K562 (cell line): ENCODE results near the gene FGR. TPM values are rescaled to one million over a fixed set of nuclear protein-coding genes. Genes with fewer than 3 reads are reported as not detected.

Source experiments
- BHLHE40 ChIP-seq: IDR thresholded peaks from 2 replicates; pipeline ENCODE4 v1.6.1; 2011; ENCODE audit warnings: low read length, improper control_type of control experiment
- CBX3 ChIP-seq, 2 experiments: IDR thresholded peaks; 1 replicate in 1 of 2; 2 replicates in 1 of 2; pipeline ENCODE4 v1.6.1; 2012; ENCODE audit warnings: inconsistent platforms in 2 of 2, low read length in 2 of 2, borderline replicate concordance in 1 of 2, control low read depth in 1 of 2
- DIDO1 ChIP-seq: fragments of 450-650 bp; IDR thresholded peaks from 2 replicates; pipeline ENCODE4 v1.6.1; 2016; ENCODE audit warnings: low read depth, missing biosample characterization, missing genetic modification characterization
- FIP1L1 ChIP-seq: fragments of 200-400 bp; formaldehyde crosslinking; IDR thresholded peaks from 2 replicates; pipeline ENCODE4 v1.6.1; 2018; ENCODE audit warnings: mild to moderate bottlenecking, low read depth, low read length; ENCODE audit not compliant: poor library complexity, severe bottlenecking
- KLF1 ChIP-seq: fragments of 450-650 bp; IDR thresholded peaks from 2 replicates; pipeline ENCODE4 v1.6.1; 2016; ENCODE audit warnings: missing genetic modification characterization, missing compliant biosample characterization
- MCM3 ChIP-seq: fragments of 450-650 bp; IDR thresholded peaks from 2 replicates; pipeline ENCODE4 v1.6.1; 2016
- MIER1 ChIP-seq: fragments of 450-650 bp; IDR thresholded peaks from 2 replicates; pipeline ENCODE4 v1.6.1; 2016; ENCODE audit warnings: antibody characterized with exemption, mild to moderate bottlenecking, low read depth
- NCOR1 ChIP-seq: fragments of 450-650 bp; IDR thresholded peaks from 2 replicates; pipeline ENCODE4 v1.6.1; 2016; ENCODE audit warnings: mild to moderate bottlenecking, moderate library complexity
- RBFOX2 ChIP-seq: fragments of 200-400 bp; formaldehyde crosslinking; IDR thresholded peaks from 2 replicates; pipeline ENCODE4 v1.6.1; 2017; ENCODE audit warnings: low read depth, mild to moderate bottlenecking, low read length, moderate library complexity
- SAFB2 ChIP-seq: fragments of 200-400 bp; formaldehyde crosslinking; IDR thresholded peaks from 2 replicates; pipeline ENCODE4 v1.6.1; 2018; ENCODE audit warnings: borderline replicate concordance, low read length, low read depth, moderate library complexity; ENCODE audit not compliant: severe bottlenecking
- SLC30A9 ChIP-seq: fragments of 250-450 bp; sonication (Bioruptor Pico); IDR thresholded peaks from 2 replicates; pipeline ENCODE4 v1.8.0; 2022; ENCODE audit warnings: mild to moderate bottlenecking, moderate library complexity
- SP1 ChIP-seq: sonication (generic); formaldehyde crosslinking; IDR thresholded peaks from 2 replicates; pipeline ENCODE4 v1.8.1; 2022; ENCODE audit warnings: mild to moderate bottlenecking, missing genetic modification reagents
- TRIM28 ChIP-seq: fragments of 450-650 bp; IDR thresholded peaks from 2 replicates; pipeline ENCODE4 v1.6.1; 2017
- ZBTB12 ChIP-seq: fragments of 250-450 bp; sonication (Bioruptor Pico); IDR thresholded peaks from 2 replicates; pipeline ENCODE4 v1.4.0; 2020
- ZNF121 ChIP-seq: sonication (generic); formaldehyde crosslinking; conservative IDR thresholded peaks from 2 replicates; pipeline ENCODE4 v1.8.0; 2022; ENCODE audit warnings: missing genetic modification reagents
- ZNF76 ChIP-seq: fragments of 250-450 bp; sonication (Bioruptor Pico); IDR thresholded peaks from 2 replicates; pipeline ENCODE4 v1.4.0; 2020; ENCODE audit warnings: mild to moderate bottlenecking, moderate library complexity, borderline replicate concordance
- polyA plus RNA-seq, 8 experiments: library from polyadenylated mRNA; depleted of rRNA in 4 of 8; stranded (reverse) in 5 of 8; unstranded in 3 of 8; fragments of >200 nt; fragmentation: Nextera tagmentation in 2 of 8; fragmentation: Illumina TruSeq in 1 of 8; extraction: Ambion mirVana in 2 of 8; extraction: Trizol in 1 of 8; gene quantifications; 2 replicates each; pipeline versions ENCODE4 v1.2.1 to v1.2.3, GENCODE V29; 2011 to 2014; ENCODE audit warnings: inconsistent platforms in 1 of 8, missing spikeins in 1 of 8
- total RNA-seq, 7 experiments: library from RNA; depleted of rRNA in 6 of 7; stranded (reverse); fragments of >200 nt in 6 of 7; fragmentation: Illumina TruSeq in 2 of 7; extraction: Trizol in 2 of 7; gene quantifications; 2 replicates each; pipeline versions ENCODE4 v1.2.1 to v1.2.3, GENCODE V29; 2011 to 2021; ENCODE audit warnings: low replicate concordance in 1 of 7
- TF ChIP-seq, protein P1 (sequence below): sonication (generic); formaldehyde crosslinking; IDR thresholded peaks from 2 replicates; pipeline ENCODE4 v1.8.0; 2022; ENCODE audit warnings: missing genetic modification reagents, mild to moderate bottlenecking, moderate library complexity, borderline replicate concordance
- TF ChIP-seq, protein P2 (sequence below): fragments of 450-650 bp; conservative IDR thresholded peaks from 2 replicates; pipeline ENCODE4 v1.6.1; 2016; ENCODE audit warnings: missing genetic modification characterization, low read depth, mild to moderate bottlenecking, missing compliant biosample characterization, moderate library complexity

FGR gene
- total and polyA plus RNA-seq, 9 of the 15 experiments (the other 6 are each of a cell fraction or from before 2014, with no cell fraction given), result 0.04 to 0.11 TPM; not detected in 7

DNA sequence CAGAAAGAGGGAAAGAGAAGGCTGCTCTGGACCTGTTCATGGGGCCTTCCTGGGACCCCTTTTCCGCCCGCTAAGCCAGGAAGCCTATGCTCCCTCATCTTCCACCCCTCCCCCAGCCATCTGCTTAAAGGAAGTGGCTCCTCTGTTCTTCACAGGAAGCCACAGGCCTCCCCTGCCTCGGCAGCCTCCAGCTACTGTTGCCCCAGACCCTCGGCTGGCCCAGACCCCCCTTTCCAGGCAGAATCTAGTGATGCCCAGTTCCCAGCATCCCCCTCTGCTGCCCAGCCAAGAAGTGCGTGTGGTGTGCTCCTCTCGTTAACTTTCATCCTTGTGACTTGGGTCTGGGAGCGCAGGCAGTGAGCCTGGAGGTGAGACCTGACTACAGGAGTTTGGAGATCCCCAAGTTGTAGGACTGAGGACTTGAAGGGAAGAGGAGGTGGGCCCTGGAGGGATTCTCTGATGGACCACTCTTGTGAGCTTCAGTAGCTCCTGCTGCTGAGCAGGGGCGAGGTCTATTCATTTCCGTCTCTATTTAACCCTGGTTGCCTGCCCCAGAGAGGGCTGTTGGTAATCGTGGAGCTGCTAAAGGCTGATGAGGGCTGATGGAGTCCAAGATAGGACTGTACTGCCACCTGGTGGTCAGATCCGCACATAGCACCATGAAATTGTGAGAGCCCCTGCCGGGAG lies 27.9 kb upstream of the FGR start (continued):
- TF ChIP-seq ZNF76 (CRISPR knock-in tag), result no peak
- TF ChIP-seq KLF1 (tag), result no peak
- TF ChIP-seq SAFB2, result no peak
- TF ChIP-seq SP1 (CRISPR knock-in tag), result 0 out of 2 replicates have a peak, but pooled peaks have one; percentile 37
- no peak for TF ChIP-seq ZBTB12 (CRISPR knock-in tag)
- no peak for TF ChIP-seq BHLHE40
- TF ChIP-seq, protein P1, sequence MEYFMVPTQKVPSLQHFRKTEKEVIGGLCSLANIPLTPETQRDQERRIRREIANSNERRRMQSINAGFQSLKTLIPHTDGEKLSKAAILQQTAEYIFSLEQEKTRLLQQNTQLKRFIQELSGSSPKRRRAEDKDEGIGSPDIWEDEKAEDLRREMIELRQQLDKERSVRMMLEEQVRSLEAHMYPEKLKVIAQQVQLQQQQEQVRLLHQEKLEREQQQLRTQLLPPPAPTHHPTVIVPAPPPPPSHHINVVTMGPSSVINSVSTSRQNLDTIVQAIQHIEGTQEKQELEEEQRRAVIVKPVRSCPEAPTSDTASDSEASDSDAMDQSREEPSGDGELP (CRISPR knock-in tag), result peak; percentile 19; the same call in 1 of the 2 replicates
- TF ChIP-seq DIDO1 (tag), result no peak
- no peak for TF ChIP-seq ZNF121 (CRISPR knock-in tag)
- TF ChIP-seq FIP1L1, result no peak
- TF ChIP-seq RBFOX2, result 0 out of 2 replicates have a peak, but pooled peaks have one; percentile 12
- no peak for TF ChIP-seq TRIM28
- TF ChIP-seq CBX3 (IDR thresholded peaks at IDR 0.05; ENCODE audit: borderline replicate concordance in 1 of 2, low read length in 2 of 2), result peak in 1 of 2 experiments; percentile 10; a peak in 1 of 3 replicates
- TF ChIP-seq MCM3, result no peak
- TF ChIP-seq, protein P2, sequence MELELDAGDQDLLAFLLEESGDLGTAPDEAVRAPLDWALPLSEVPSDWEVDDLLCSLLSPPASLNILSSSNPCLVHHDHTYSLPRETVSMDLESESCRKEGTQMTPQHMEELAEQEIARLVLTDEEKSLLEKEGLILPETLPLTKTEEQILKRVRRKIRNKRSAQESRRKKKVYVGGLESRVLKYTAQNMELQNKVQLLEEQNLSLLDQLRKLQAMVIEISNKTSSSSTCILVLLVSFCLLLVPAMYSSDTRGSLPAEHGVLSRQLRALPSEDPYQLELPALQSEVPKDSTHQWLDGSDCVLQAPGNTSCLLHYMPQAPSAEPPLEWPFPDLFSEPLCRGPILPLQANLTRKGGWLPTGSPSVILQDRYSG (tag), result no peak
- TF ChIP-seq NCOR1, result no peak
- no peak for TF ChIP-seq SLC30A9 (CRISPR knock-in tag)
- TF ChIP-seq MIER1, result no peak
